ENCODE measurements around the gene IFT122. TPM values are rescaled to one million over a fixed set of nuclear protein-coding genes. Genes with fewer than 3 reads are reported as not detected.

Gene IFT122
- total and polyA plus RNA-seq, 9 donors, result 21.6 to 41.2 (median 28.7) TPM

GRCh38 chr3:129522953-129523352 is 82.9 kb downstream of the IFT122 start:
- Histone ChIP-seq H3K4me1 (ENCODE audit: control insufficient read depth, insufficient read depth, low read length) (peaks cover 2% of the 10 kb centered on the region), H3K9me3 (replicated peaks; ENCODE audit: control insufficient read depth, low read depth, low read length) (no peaks in the 10 kb centered on the region), H3K27ac (ENCODE audit: low read length) (no peak overlapping the region), H3K4me3 (ENCODE audit: low read length) (no peak overlapping the region), H3K36me3 (ENCODE audit: control insufficient read depth, insufficient read depth, low read length) (peaks cover 17% of the 10 kb centered on the region), H3K27me3 (ENCODE audit: control insufficient read depth, insufficient read depth, low read length) (no peaks in the 10 kb centered on the region)
- WGBS (ENCODE audit: insufficient coverage), result 83% methylated on average over 5 of the region's 5 CpGs
- no peak for DNase-seq

GRCh38 chr3:129524081-129524480 is 84.1 kb downstream of the IFT122 start:
- Histone ChIP-seq H3K4me3 (ENCODE audit: low read length) (no peak overlapping the region), H3K9me3 (replicated peaks; ENCODE audit: control insufficient read depth, low read depth, low read length) (no peaks in the 10 kb centered on the region), H3K27me3 (ENCODE audit: control insufficient read depth, insufficient read depth, low read length) (no peaks in the 10 kb centered on the region), H3K36me3 (ENCODE audit: control insufficient read depth, insufficient read depth, low read length) (peaks cover 6% of the 10 kb centered on the region), H3K27ac (ENCODE audit: low read length) (no peak overlapping the region), H3K4me1 (ENCODE audit: control insufficient read depth, insufficient read depth, low read length) (no peaks in the 10 kb centered on the region)
- no peak for DNase-seq
- 78% methylated on average over 2 of the region's 4 CpGs for WGBS (ENCODE audit: insufficient coverage)

DNA sequence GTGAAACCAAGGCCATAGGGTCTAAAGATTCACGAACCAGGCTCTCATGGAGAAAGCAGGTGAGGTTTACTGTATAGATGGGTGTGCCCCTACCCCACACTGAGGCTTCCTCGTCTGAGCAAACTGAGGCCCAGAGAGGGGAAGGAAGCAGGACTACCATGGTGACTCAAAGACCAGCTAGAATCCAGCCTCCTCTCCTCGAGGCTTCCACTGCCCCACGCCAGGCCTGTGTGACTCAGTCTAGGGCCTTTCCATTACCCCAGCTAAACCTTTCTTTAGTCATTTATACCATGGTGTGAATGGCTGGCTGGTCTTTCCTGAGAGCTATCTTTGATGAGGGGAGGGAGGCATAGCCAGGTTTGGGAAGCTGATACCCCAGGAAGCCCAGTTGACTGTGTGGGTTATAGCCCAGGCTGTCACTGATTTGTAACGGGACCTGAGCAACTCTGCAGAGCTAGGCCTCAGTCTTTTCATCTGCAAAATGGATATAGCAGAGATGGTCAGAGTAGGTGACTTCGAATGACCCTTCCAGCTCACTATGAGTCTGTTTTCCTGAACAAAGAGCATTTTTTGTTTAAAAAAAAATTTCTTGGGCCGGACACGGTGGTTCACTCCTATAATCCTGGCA is 85.4 kb downstream of the IFT122 start:
- H3K4me1 ChIP-seq (ENCODE audit: control insufficient read depth, insufficient read depth, low read length), result peaks cover 14% of the 10 kb centered on the region
- 83% methylated on average over 4 of the region's 8 CpGs for WGBS (ENCODE audit: insufficient coverage)
- no peaks in the 10 kb centered on the region for H3K9me3 ChIP-seq (replicated peaks; ENCODE audit: control insufficient read depth, low read depth, low read length)
- H3K36me3 ChIP-seq (ENCODE audit: control insufficient read depth, insufficient read depth, low read length), result no peaks in the 10 kb centered on the region
- no peak overlapping the region for H3K27ac ChIP-seq (ENCODE audit: low read length)
- no peaks in the 10 kb centered on the region for H3K27me3 ChIP-seq (ENCODE audit: control insufficient read depth, insufficient read depth, low read length)
- no peak for DNase-seq
- no peak overlapping the region for H3K4me3 ChIP-seq (ENCODE audit: low read length)

GRCh38 chr3:129526121-129526900 is 86.3 kb downstream of the IFT122 start:
- no peak overlapping the region for H3K27ac ChIP-seq (ENCODE audit: low read length)
- peaks cover 16% of the 10 kb centered on the region for H3K4me1 ChIP-seq (ENCODE audit: control insufficient read depth, insufficient read depth, low read length)
- H3K27me3 ChIP-seq (ENCODE audit: control insufficient read depth, insufficient read depth, low read length), result no peaks in the 10 kb centered on the region
- no peak overlapping the region for H3K4me3 ChIP-seq (ENCODE audit: low read length)
- H3K9me3 ChIP-seq (replicated peaks; ENCODE audit: control insufficient read depth, low read depth, low read length), result no peaks in the 10 kb centered on the region
- DNase-seq, result peak; percentile 57
- no peaks in the 10 kb centered on the region for H3K36me3 ChIP-seq (ENCODE audit: control insufficient read depth, insufficient read depth, low read length)
- WGBS (ENCODE audit: insufficient coverage), result 62% methylated on average over 2 of the region's 12 CpGs

DNA sequence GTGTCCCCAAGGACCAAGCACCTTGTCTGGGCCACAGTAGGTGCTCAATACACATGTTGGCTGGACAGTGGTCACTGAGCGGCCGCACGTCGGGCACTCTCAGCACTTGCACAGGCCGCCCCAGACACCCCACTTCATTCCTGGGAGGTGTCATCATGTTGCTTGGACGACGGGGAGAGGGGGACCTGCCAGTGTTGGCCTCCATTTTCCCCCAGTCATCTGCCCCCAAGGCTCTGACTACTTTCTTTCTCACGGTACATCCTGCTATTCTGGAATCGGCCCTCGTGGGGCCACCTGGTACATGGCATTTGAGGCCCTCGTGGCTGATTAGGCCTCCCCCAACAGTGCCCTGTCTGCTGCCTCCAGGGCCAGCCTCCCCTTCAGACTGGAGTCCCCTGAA is 87.2 kb downstream of the IFT122 start:
- no peaks in the 10 kb centered on the region for H3K27me3 ChIP-seq (ENCODE audit: control insufficient read depth, insufficient read depth, low read length)
- H3K36me3 ChIP-seq (ENCODE audit: control insufficient read depth, insufficient read depth, low read length), result no peaks in the 10 kb centered on the region
- no peak for DNase-seq
- H3K27ac ChIP-seq (ENCODE audit: low read length), result no peak overlapping the region
- WGBS (ENCODE audit: insufficient coverage), result 86% methylated on average over 9 of the region's 11 CpGs
- no peaks in the 10 kb centered on the region for H3K9me3 ChIP-seq (replicated peaks; ENCODE audit: control insufficient read depth, low read depth, low read length)
- peaks cover 16% of the 10 kb centered on the region for H3K4me1 ChIP-seq (ENCODE audit: control insufficient read depth, insufficient read depth, low read length)
- H3K4me3 ChIP-seq (ENCODE audit: low read length), result no peak overlapping the region

- Histone ChIP-seq H3K27me3 (ENCODE audit: control insufficient read depth, insufficient read depth, low read length) (no peaks in the 10 kb centered on the region), H3K36me3 (ENCODE audit: control insufficient read depth, insufficient read depth, low read length) (no peaks in the 10 kb centered on the region), H3K9me3 (replicated peaks; ENCODE audit: control insufficient read depth, low read depth, low read length) (no peaks in the 10 kb centered on the region), H3K4me1 (ENCODE audit: control insufficient read depth, insufficient read depth, low read length) (peaks cover 16% of the 10 kb centered on the region), H3K27ac (ENCODE audit: low read length) (no peak within 1 kb of the TSS), H3K4me3 (ENCODE audit: low read length) (no peak within 1 kb of the TSS)
- WGBS (ENCODE audit: insufficient coverage), result 90% methylated on average over 15 of the region's 18 CpGs
- no peak for DNase-seq
Observed at GRCh38 chr3:129528589-129529100, 88.6 kb downstream of the IFT122 start, which contains the start of gene RHO. Gene RHO, plus strand, starts transcription at chr3:129528639. Its CDS starts 95 bp downstream, at chr3:129528734.

- WGBS (ENCODE audit: insufficient coverage), result 58% methylated on average over 5 of the region's 12 CpGs
Observed at GRCh38 chr3:129529436-129530210, 89.6 kb downstream of the IFT122 start.

DNA sequence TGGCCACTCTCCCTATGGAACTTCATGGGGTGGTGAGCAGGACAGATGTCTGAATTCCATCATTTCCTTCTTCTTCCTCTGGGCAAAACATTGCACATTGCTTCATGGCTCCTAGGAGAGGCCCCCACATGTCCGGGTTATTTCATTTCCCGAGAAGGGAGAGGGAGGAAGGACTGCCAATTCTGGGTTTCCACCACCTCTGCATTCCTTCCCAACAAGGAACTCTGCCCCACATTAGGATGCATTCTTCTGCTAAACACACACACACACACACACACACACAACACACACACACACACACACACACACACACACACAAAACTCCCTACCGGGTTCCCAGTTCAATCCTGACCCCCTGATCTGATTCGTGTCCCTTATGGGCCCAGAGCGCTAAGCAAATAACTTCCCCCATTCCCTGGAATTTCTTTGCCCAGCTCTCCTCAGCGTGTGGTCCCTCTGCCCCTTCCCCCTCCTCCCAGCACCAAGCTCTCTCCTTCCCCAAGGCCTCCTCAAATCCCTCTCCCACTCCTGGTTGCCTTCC is 90.3 kb downstream of the IFT122 start:
- H3K27me3 ChIP-seq (ENCODE audit: control insufficient read depth, insufficient read depth, low read length), result no peaks in the 10 kb centered on the region
- H3K36me3 ChIP-seq (ENCODE audit: control insufficient read depth, insufficient read depth, low read length), result no peaks in the 10 kb centered on the region
- WGBS (ENCODE audit: insufficient coverage), result 16% methylated on average over 3 of the region's 6 CpGs
- peaks cover 16% of the 10 kb centered on the region for H3K4me1 ChIP-seq (ENCODE audit: control insufficient read depth, insufficient read depth, low read length)
- no peak overlapping the region for H3K4me3 ChIP-seq (ENCODE audit: low read length)
- H3K27ac ChIP-seq (ENCODE audit: low read length), result no peak overlapping the region
- no peaks in the 10 kb centered on the region for H3K9me3 ChIP-seq (replicated peaks; ENCODE audit: control insufficient read depth, low read depth, low read length)
- DNase-seq, result peak; percentile 31

More at GRCh38 chr3:129529436-129530210, 89.6 kb downstream of the IFT122 start:
- Histone ChIP-seq H3K27ac (ENCODE audit: low read length) (no peak overlapping the region), H3K4me1 (ENCODE audit: control insufficient read depth, insufficient read depth, low read length) (peaks cover 16% of the 10 kb centered on the region), H3K36me3 (ENCODE audit: control insufficient read depth, insufficient read depth, low read length) (no peaks in the 10 kb centered on the region), H3K9me3 (replicated peaks; ENCODE audit: control insufficient read depth, low read depth, low read length) (no peaks in the 10 kb centered on the region), H3K4me3 (ENCODE audit: low read length) (no peak overlapping the region), H3K27me3 (ENCODE audit: control insufficient read depth, insufficient read depth, low read length) (no peaks in the 10 kb centered on the region)
- DNase-seq, result no peak

DNA sequence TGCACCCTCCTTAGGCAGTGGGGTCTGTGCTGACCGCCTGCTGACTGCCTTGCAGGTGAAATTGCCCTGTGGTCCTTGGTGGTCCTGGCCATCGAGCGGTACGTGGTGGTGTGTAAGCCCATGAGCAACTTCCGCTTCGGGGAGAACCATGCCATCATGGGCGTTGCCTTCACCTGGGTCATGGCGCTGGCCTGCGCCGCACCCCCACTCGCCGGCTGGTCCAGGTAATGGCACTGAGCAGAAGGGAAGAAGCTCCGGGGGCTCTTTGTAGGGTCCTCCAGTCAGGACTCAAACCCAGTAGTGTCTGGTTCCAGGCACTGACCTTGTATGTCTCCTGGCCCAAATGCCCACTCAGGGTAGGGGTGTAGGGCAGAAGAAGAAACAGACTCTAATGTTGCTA is 90.8 kb downstream of the IFT122 start:
- Histone ChIP-seq H3K4me3 (ENCODE audit: low read length) (no peak overlapping the region), H3K36me3 (ENCODE audit: control insufficient read depth, insufficient read depth, low read length) (no peaks in the 10 kb centered on the region), H3K27me3 (ENCODE audit: control insufficient read depth, insufficient read depth, low read length) (no peaks in the 10 kb centered on the region), H3K4me1 (ENCODE audit: control insufficient read depth, insufficient read depth, low read length) (peaks cover 16% of the 10 kb centered on the region), H3K27ac (ENCODE audit: low read length) (no peak overlapping the region), H3K9me3 (replicated peaks; ENCODE audit: control insufficient read depth, low read depth, low read length) (no peaks in the 10 kb centered on the region)
- DNase-seq, result no peak
- 96% methylated on average over 13 of the region's 13 CpGs for WGBS (ENCODE audit: insufficient coverage)
